ENCODE results near the gene BCAP31.

- TF ChIP-seq CTCF (IDR thresholded peaks at IDR 0.05) (no peak), POLR2AphosphoS5 (IDR thresholded peaks at IDR 0.05) (peak in 1 of 3 donors; percentile 20), EP300 (IDR thresholded peaks at IDR 0.05; ENCODE audit: low read depth) (no peak)
These were observed 30.7 kb downstream of the BCAP31 start for GRCh38 chrX:153693216-153694086.

All from transverse colon (tissue), 4 donors.